Dermis blood vessel endothelial cell (primary cell): ENCODE measurements around the gene ST8SIA3. TPM values are rescaled to one million over a fixed set of nuclear protein-coding genes. Genes with fewer than 3 reads are reported as not detected.
"Not testable (repeated sequence)": the region's sequence is repeated elsewhere in the genome, so short reads cannot be mapped to it uniquely, and the experiment has no call there.

Experiments
- DNase-seq: peaks from one replicate; pipeline ENCODE4 v3.0.0; 2010
- total RNA-seq: library from RNA; depleted of rRNA; stranded (reverse); fragments of >200 nt; gene quantifications from 2 replicates; pipeline ENCODE4 v1.2.3, GENCODE V29; 2014

Gene ST8SIA3
- total RNA-seq, 1 donor from 2014 or later, result not detected

- DNase-seq, result no peak
These were observed 14.2 kb downstream of the ST8SIA3 start for GRCh38 chr18:57366528-57367081.

DNA sequence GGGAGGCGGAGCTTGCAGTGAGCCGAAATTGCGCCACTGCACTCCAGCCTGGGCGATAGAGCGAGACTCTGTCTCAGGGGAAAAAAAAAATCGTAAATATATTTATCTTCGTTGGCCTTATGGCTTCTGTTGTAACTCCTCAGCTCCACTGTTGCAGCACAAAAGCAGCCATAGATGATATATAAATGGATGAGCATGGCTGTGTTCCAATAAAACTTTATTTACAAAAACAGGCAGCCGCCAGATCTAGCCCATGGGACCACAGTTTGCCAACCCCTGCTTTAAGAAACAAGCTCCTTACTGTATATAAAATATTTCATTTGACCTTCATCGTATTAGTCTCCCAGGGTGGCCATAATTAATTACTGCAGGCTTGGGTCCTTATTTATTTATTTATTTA, 20.1 kb downstream of the ST8SIA3 start:
- no peak for DNase-seq

GRCh38 chr18:57373017-57373416, 20.7 kb downstream of the ST8SIA3 start:
- DNase-seq, result no peak

DNA sequence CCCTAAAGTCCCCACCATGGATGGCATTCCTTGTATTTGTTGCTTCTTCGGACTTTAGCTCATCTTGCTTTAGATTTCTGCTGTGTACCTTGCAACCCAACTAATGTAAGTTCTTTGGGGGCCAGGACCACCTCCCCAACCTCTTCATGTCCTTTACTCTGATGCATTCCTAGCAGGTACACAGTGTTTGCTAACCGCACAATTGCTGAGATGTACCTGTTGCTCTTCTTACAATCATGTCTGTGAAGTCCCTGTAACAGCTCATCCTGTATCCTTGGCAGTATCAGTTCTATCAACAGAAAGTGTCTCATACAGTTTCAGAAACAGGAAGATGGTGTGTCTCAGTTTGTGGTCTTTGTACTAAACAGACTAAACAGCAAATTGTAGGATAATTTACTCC, 24.1 kb downstream of the ST8SIA3 start:
- DNase-seq, result no peak

GRCh38 chr18:57389271-57389670, 36.9 kb downstream of the ST8SIA3 start:
- no peak for DNase-seq

DNA sequence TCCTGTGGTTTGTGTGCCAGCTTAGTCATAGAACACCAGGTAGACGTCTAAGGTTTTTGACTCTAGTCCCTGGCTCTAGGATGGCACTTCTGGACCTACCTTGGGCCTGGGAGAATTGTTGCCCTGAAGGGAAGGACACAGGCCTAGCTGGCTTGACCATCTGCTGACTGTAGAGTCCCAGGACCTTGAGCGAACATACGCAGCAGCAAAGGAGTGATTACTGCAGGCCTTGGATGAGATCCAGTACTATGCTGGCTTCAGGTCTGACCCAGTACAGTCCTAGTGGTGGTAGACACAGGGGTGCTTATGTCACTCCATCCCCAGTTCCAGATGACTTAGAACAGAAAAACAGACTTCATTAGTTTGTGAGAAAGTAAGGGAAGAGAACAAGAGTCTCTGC, 37.7 kb downstream of the ST8SIA3 start:
- no peak for DNase-seq

GRCh38 chr18:57394749-57395148, 42.4 kb downstream of the ST8SIA3 start:
- DNase-seq, result not testable (repeated sequence)

DNA sequence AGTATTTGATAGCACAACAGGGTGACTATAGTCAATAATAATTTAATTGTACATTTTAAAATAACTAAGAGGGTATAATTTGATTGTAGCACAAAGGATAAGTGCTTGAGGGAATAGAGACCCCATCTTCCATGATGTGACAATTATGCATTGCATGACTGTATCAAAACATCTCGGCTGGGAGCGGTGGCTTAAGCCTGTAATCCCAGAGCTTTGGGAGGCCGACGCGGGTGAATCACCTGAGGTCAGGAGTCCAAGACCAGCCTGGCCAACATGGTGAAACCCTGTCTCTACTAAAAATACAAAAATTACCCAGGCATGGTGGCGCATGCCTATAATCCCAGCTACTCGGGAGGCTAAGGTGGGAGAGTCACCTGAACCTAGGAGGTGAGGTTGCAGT, 44.5 kb downstream of the ST8SIA3 start:
- DNase-seq, result not testable (repeated sequence)

- no peak for DNase-seq
These were observed 45.2 kb downstream of the ST8SIA3 start for GRCh38 chr18:57397440-57398132.

DNA sequence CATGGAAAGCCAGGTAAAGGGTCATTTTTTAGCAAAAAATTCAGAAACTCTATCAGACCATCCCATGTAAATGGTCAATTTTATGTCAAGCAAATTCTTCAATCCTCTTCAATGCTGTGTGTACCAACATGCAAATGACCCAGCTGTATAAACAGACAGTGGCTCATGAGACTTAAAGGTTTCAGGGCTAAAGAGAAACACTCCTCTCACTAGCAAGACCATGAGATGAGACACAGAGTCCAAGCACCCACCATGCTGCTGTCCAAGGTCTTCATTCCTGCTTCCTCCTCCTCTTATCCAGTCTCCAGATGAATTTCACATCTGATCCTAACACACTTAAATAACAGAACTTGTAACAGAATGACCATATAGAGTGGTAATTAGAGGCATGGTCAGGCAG, 52.0 kb downstream of the ST8SIA3 start:
- no peak for DNase-seq

DNA sequence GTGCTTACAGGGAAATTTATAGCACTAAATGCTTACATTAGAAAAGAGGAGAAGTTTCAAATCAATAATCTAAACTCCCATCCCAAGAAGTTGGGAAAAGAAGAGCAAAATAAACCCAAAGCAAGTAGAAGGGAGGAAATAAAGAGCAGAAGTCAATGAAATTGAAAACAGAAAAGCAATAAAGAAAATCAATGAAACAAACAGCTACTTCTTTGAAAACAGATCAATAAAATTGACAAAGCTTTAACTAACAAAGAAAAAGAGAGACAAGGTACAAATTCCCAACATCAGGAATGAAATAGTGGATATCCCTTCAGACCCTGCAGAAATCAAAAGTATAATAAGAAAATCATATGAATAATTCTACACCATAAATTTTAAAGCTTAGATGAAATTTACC, 57.3 kb downstream of the ST8SIA3 start:
- DNase-seq, result no peak

- DNase-seq, result no peak
These were observed 58.4 kb downstream of the ST8SIA3 start for GRCh38 chr18:57410749-57411148.

- no peak for DNase-seq
These were observed 64.2 kb downstream of the ST8SIA3 start for GRCh38 chr18:57416542-57416941.

Other genes with a start within 250 kb of the ST8SIA3 start
- gene BOD1L2, start 205.5 kb upstream of the ST8SIA3 start, total RNA-seq, result not detected in 2 replicates
- gene ONECUT2, start 82.8 kb downstream of the ST8SIA3 start, total RNA-seq, result under 0.01 TPM in 2 replicates
- 23.8 and 58.0 TPM in 2 replicates for gene FECH, start 234.1 kb downstream of the ST8SIA3 start, total RNA-seq